ENCODE results near the gene GAGE12G.
"Not testable (repeated sequence)": the region's sequence is repeated elsewhere in the genome, so short reads cannot be mapped to it uniquely, and the experiment has no call there.

GAGE12G gene, protein sequence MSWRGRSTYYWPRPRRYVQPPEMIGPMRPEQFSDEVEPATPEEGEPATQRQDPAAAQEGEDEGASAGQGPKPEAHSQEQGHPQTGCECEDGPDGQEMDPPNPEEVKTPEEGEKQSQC

DNA sequence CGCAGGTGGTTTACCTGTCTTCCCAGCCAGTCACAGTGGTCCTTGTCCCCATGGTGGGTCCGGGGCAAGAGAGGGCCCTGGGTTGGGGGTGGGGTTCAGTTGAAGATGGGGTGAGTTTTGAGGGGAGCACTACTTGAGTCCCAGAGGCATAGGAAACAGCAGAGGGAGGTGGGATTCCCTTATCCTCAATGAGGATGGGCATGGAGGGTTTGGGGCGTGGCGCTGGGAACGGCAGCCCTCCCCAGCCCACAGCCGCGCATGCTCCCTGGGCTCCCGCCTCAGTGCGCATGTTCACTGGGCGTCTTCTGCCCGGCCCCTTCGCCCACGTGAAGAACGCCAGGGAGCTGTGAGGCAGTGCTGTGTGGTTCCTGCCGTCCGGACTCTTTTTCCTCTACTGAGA lies at the start of gene GAGE12G:
GAGE12G (plus strand) TSS at position 301 of the 400 bp plus-strand sequence. CDS start 1,155 bp downstream, outside the sequence.
- not testable (repeated sequence) for DNase-seq (ENCODE audit: low read depth)

DNA sequence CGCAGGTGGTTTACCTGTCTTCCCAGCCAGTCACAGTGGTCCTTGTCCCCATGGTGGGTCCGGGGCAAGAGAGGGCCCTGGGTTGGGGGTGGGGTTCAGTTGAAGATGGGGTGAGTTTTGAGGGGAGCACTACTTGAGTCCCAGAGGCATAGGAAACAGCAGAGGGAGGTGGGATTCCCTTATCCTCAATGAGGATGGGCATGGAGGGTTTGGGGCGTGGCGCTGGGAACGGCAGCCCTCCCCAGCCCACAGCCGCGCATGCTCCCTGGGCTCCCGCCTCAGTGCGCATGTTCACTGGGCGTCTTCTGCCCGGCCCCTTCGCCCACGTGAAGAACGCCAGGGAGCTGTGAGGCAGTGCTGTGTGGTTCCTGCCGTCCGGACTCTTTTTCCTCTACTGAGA lies 38.3 kb upstream of the GAGE12G start, which contains the start of gene GAGE12C:
GAGE12C (plus strand) TSS at position 301 of the 400 bp plus-strand sequence. CDS start 1,155 bp downstream, outside the sequence.
- not testable (repeated sequence) for DNase-seq (ENCODE audit: low read depth)

DNA sequence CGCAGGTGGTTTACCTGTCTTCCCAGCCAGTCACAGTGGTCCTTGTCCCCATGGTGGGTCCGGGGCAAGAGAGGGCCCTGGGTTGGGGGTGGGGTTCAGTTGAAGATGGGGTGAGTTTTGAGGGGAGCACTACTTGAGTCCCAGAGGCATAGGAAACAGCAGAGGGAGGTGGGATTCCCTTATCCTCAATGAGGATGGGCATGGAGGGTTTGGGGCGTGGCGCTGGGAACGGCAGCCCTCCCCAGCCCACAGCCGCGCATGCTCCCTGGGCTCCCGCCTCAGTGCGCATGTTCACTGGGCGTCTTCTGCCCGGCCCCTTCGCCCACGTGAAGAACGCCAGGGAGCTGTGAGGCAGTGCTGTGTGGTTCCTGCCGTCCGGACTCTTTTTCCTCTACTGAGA lies 28.8 kb upstream of the GAGE12G start, which contains the start of gene GAGE12D:
GAGE12D (plus strand) TSS at position 301 of the 400 bp plus-strand sequence. CDS start 1,155 bp downstream, outside the sequence.
- DNase-seq (ENCODE audit: low read depth) = not testable (repeated sequence)

DNA sequence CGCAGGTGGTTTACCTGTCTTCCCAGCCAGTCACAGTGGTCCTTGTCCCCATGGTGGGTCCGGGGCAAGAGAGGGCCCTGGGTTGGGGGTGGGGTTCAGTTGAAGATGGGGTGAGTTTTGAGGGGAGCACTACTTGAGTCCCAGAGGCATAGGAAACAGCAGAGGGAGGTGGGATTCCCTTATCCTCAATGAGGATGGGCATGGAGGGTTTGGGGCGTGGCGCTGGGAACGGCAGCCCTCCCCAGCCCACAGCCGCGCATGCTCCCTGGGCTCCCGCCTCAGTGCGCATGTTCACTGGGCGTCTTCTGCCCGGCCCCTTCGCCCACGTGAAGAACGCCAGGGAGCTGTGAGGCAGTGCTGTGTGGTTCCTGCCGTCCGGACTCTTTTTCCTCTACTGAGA lies 19.2 kb upstream of the GAGE12G start, which contains the start of gene GAGE12E:
GAGE12E (plus strand) TSS at position 301 of the 400 bp plus-strand sequence. CDS start 1,155 bp downstream, outside the sequence.
- not testable (repeated sequence) for DNase-seq (ENCODE audit: low read depth)

DNA sequence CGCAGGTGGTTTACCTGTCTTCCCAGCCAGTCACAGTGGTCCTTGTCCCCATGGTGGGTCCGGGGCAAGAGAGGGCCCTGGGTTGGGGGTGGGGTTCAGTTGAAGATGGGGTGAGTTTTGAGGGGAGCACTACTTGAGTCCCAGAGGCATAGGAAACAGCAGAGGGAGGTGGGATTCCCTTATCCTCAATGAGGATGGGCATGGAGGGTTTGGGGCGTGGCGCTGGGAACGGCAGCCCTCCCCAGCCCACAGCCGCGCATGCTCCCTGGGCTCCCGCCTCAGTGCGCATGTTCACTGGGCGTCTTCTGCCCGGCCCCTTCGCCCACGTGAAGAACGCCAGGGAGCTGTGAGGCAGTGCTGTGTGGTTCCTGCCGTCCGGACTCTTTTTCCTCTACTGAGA lies 9.7 kb upstream of the GAGE12G start, which contains the start of gene GAGE12F:
GAGE12F (plus strand) TSS at position 301 of the 400 bp plus-strand sequence. CDS start 1,155 bp downstream, outside the sequence.
- not testable (repeated sequence) for DNase-seq (ENCODE audit: low read depth)

DNA sequence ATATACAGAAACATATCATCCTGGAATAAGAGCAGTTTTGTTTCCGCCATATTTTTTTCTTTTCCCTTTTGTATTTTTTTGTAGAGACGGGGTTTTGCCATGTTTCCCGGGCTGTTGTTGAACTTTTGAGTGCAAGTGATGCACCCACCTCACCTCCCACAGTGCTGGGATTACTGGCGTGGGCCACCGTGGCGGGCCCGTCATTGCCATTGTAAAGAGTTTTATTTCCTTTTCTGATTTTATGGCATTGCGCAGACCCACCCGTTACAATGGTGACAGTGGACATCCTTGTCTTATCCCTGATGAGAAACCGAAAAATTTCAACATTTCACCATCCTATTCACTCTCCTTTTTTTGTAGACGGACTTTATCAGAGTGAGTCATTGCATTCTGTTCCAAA lies 1.5 kb upstream of the GAGE12G start:
- DNase-seq (ENCODE audit: low read depth) = not testable (repeated sequence)

DNA sequence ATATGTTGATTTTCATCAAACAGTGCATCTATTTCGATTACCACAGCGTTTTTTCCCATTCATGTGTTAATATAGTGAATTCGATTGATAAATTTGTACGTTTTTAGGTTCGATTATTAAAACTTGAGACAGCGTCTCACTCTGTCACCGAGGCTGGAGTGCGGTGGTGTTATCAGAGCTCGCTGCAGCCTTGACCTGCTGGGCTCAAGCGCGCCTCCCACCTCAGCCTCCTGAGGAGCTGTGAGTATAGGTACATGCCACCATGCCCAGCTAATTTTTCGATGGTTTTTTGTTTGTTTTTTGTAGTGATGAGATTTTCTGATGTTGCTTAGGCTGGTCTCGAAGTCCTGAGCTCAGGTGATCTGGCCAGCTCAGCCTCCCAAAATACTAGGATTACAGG lies 1.0 kb upstream of the GAGE12G start:
- not testable (repeated sequence) for DNase-seq (ENCODE audit: low read depth)

DNA sequence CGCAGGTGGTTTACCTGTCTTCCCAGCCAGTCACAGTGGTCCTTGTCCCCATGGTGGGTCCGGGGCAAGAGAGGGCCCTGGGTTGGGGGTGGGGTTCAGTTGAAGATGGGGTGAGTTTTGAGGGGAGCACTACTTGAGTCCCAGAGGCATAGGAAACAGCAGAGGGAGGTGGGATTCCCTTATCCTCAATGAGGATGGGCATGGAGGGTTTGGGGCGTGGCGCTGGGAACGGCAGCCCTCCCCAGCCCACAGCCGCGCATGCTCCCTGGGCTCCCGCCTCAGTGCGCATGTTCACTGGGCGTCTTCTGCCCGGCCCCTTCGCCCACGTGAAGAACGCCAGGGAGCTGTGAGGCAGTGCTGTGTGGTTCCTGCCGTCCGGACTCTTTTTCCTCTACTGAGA lies 9.4 kb downstream of the GAGE12G start, which contains the start of gene GAGE12H:
GAGE12H (plus strand) TSS at position 301 of the 400 bp plus-strand sequence. CDS start 1,155 bp downstream, outside the sequence.
- DNase-seq (ENCODE audit: low read depth) = not testable (repeated sequence)

DNA sequence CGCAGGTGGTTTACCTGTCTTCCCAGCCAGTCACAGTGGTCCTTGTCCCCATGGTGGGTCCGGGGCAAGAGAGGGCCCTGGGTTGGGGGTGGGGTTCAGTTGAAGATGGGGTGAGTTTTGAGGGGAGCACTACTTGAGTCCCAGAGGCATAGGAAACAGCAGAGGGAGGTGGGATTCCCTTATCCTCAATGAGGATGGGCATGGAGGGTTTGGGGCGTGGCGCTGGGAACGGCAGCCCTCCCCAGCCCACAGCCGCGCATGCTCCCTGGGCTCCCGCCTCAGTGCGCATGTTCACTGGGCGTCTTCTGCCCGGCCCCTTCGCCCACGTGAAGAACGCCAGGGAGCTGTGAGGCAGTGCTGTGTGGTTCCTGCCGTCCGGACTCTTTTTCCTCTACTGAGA lies 19.0 kb downstream of the GAGE12G start, which contains the start of gene GAGE2A:
GAGE2A (plus strand) TSS at position 301 of the 400 bp plus-strand sequence. CDS start 1,155 bp downstream, outside the sequence.
- not testable (repeated sequence) for DNase-seq (ENCODE audit: low read depth)

DNA sequence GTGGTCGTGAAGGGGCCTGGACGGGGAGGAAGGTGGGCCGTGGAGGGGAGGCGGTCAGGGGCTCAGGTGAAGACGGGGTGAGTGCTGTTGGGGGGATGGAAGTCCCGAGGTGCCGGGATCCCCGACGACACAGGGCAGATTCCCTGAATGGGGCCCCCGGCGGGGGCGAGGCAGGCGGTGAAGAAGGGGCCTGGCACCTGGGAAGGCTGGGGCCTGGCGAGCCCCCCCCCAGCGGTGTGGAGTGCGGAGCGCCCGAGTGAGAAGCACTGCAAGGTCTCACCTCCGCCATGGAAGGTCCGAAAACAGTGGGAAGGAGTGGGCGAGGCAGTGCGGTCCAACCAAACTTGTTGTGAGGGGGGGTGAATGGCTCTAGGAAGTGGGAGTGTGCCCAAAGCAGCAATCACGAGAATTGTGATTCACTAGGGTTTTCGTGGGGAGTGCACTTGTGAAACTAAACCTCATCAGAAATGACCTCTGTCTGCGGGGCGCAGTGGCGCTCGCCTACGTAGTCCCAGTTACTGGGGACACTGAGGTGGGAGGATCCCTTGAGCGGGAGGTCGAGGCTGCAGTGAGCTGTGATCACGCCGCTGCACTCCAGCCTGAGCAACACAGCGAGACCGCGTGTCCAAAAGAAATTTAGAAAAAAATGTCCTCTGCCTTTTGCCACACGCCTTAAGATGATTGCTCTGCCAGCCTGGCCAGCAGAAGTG lies 19.7 kb downstream of the GAGE12G start:
- not testable (repeated sequence) for DNase-seq (ENCODE audit: low read depth)

DNA sequence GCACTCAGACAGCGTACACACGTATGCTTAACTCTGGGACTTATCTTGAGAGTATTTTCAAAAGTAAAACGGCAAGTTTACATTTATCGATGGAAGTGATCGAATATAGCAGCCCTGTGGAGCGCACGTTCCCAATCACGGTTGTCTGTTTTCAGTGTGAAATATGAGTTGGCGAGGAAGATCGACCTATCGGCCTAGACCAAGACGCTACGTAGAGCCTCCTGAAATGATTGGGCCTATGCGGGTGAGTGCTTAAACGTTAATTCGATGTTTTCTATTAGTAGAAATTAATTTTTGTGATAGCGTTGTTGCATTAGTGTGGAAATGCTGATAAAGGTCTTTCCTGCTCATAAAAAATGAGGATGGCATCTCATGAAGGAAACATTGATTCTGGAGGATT lies 20.3 kb downstream of the GAGE12G start:
- DNase-seq (ENCODE audit: low read depth) = not testable (repeated sequence)

DNA sequence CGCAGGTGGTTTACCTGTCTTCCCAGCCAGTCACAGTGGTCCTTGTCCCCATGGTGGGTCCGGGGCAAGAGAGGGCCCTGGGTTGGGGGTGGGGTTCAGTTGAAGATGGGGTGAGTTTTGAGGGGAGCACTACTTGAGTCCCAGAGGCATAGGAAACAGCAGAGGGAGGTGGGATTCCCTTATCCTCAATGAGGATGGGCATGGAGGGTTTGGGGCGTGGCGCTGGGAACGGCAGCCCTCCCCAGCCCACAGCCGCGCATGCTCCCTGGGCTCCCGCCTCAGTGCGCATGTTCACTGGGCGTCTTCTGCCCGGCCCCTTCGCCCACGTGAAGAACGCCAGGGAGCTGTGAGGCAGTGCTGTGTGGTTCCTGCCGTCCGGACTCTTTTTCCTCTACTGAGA lies 28.5 kb downstream of the GAGE12G start, which contains the start of gene GAGE1:
GAGE1 (plus strand) TSS at position 301 of the 400 bp plus-strand sequence. CDS start 1,155 bp downstream, outside the sequence.
- not testable (repeated sequence) for DNase-seq (ENCODE audit: low read depth)

DNA sequence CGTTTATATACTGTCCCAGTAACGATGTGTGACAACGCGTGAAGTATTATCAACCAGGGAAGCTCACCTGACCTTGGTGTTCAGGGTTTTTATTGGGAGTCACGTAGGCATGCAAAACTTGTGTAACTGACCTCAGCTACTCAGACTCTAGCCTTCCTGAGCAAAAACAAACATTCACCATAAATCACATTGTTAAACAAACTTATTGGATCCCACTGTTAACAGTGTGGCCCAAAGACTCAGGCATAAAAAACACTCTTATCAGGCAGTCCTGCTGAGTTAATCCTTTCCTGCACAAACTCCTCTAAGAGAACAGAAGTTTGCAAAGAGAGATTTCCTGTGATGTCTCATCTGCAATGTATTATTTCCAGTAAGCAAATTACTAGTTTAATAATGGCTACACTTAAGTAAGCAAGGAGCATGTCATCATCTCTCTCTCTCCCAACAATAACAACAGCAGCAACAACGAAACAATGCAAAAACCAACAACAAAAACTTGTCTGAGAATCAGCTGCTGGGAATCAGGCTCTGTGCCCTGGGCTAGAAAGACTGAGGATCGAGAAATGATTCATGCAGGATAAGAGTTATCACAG lies 40.6 kb downstream of the GAGE12G start:
- no peak for DNase-seq (ENCODE audit: low read depth)

DNA sequence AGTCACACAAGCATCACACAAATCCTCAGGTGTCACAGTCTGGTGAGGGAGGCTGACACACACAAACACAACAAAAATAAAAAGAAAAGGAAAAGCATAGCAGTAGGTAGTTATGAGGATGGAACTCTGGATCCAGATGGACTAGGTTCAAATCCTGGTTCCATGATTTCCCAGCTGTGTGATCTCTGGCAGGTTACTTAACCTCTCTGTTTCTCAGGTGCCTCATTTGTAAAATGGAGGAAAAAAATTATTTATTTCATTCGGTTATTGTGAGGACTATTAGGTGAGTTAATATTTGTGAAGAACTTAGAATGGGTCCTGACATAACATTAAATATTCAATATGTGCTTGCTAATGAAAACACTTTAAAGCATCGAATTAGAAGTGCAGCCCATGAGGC lies 48.4 kb downstream of the GAGE12G start:
- no peak for DNase-seq (ENCODE audit: low read depth)

Data from GM04504 (cell line).